Brain microvascular endothelial cell (primary cell): Measurements from ENCODE around the gene CCDC91.
A peak's percentile ranks its signal among the peaks of the same experiment; 100 is the strongest.
"Not testable (repeated sequence)": the region's sequence is repeated elsewhere in the genome, so short reads cannot be mapped to it uniquely, and the experiment has no call there.

Source experiments
- DNase-seq: peaks from one replicate; pipeline ENCODE4 v3.0.0-alpha.2; 2020
- H3K27ac ChIP-seq: fragments of 250-450 bp; sonication (Bioruptor Pico); 2 replicates; pipeline ENCODE4 v1.5.1; 2020; ENCODE audit warnings: mild to moderate bottlenecking, moderate library complexity
- H3K27me3 ChIP-seq: fragments of 250-450 bp; sonication (Bioruptor Pico); replicated peaks from 2 replicates; pipeline ENCODE4 v1.5.1; 2020; ENCODE audit warnings: mild to moderate bottlenecking
- H3K36me3 ChIP-seq: fragments of 250-450 bp; sonication (Bioruptor Pico); replicated peaks from 2 replicates; pipeline ENCODE4 v1.5.1; 2020; ENCODE audit warnings: mild to moderate bottlenecking
- H3K4me3 ChIP-seq: 2 replicates; pipeline ENCODE4 v1.5.1; 2011; ENCODE audit warnings: low read depth, mild to moderate bottlenecking, control low read depth, low read length, moderate library complexity
- CTCF ChIP-seq: IDR thresholded peaks from 2 replicates; pipeline ENCODE4 v1.5.1; 2011; ENCODE audit warnings: low read depth, mild to moderate bottlenecking, moderate library complexity, low read length, control low read depth, inconsistent platforms; ENCODE audit errors: missing control alignments
- in situ Hi-C: cut with HindIII; loops from 2 replicates; pipeline ENCODE4 v1.10.0; 2017; ENCODE audit warnings: low sequenced_read_pairs, low pct_ligation_motif_present

Gene CCDC91

DNA sequence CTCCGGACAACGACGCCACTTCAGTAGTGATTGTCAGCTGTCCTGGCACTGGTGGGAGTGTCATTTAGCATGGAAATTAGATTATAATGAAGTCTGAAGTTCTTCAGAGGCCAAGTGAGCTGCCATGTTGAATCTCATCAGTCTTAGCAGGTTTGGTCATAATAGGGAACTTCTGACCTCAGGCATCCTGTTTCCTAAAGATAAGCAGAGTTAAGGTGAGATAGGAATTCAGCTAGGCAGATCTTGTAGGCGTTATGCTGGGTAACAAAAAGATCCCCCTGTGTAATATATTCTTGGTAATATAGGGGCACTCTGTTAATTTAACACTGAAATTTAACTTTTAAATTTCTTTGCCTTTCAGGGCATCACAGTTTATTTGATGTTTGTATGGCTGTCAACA is 137.5 kb downstream of the CCDC91 start:
- no peaks in the 10 kb centered on the region for H3K27me3 ChIP-seq
- H3K36me3 ChIP-seq, result no peaks in the 10 kb centered on the region
- in situ Hi-C loops, result no loop called here
- no peak overlapping the region for H3K27ac ChIP-seq
- H3K4me3 ChIP-seq, result no peak overlapping the region
- DNase-seq, result no peak
- no peak for TF ChIP-seq CTCF

DNA sequence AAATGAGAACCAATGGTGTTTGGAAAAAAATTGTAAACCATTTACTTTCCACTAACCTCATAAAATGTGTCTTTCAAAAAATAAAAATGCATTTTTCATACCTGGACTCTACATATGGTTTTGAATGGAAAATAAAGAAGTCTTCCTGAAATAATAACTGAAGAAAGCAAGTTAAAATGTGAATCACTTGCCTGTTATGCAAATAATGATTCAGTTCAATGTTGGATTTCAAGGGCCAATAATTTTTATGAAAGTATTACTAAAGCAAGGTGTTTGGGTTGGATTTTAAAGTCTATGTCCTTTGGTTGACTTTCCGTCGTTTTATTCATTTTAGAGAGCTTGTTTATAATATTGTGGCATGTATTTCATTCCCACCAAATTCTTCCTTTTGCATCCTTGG is 138.7 kb downstream of the CCDC91 start:
- DNase-seq, result no peak
- Histone ChIP-seq H3K27me3 (no peaks in the 10 kb centered on the region), H3K27ac (no peak overlapping the region), H3K36me3 (no peaks in the 10 kb centered on the region), H3K4me3 (no peak overlapping the region)
- in situ Hi-C loops, result no loop called here
- no peak for TF ChIP-seq CTCF

- H3K4me3 ChIP-seq, in situ Hi-C loops, H3K27ac ChIP-seq, DNase-seq, H3K27me3 ChIP-seq, H3K36me3 ChIP-seq: not testable (repeated sequence)
Measured at GRCh38 chr12:28329727-28330126, 139.5 kb downstream of the CCDC91 start.

DNA sequence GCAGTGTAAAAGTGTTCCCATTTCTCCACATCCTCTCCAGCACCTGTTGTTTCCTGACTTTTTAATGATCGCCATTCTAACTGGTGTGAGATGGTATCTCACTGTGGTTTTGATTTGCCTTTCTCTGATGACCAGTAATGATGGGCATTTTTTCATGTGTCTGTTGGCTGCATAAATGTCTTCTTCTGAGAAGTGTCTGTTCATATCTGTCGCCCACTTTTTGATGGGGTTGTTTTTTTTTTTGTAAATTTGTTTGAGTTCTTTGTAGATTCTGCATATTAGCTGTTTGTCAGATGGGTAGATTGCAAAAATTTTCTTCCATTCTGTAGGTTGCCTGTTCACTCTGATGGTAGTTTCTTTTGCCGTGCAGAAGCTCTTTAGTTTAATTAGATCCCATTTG is 140.0 kb downstream of the CCDC91 start:
- H3K27me3 ChIP-seq, H3K4me3 ChIP-seq, DNase-seq, in situ Hi-C loops, H3K27ac ChIP-seq, H3K36me3 ChIP-seq: not testable (repeated sequence)

DNA sequence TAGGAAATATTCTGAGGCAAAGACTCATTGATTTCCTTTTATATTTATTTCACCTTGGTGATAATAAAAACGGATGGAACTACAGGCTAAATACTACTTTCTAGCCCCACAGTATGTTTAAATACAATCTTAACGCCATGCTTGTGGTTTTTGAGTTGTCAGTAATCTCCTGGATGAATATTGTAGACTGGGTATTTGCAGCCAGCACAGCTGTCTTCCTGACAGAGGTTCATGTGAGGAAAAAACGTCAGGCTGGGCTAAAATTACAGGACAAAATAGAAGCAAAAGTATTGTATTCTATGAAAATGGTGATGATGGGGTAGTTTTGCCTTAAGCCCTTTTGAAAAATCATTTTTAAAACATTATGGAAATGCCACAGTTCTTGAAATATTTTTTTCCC is 140.9 kb downstream of the CCDC91 start:
- no peak for DNase-seq
- no peak overlapping the region for H3K4me3 ChIP-seq
- no peak for TF ChIP-seq CTCF
- no peaks in the 10 kb centered on the region for H3K36me3 ChIP-seq
- in situ Hi-C loops, result no loop called here
- no peaks in the 10 kb centered on the region for H3K27me3 ChIP-seq
- H3K27ac ChIP-seq, result no peak overlapping the region

DNA sequence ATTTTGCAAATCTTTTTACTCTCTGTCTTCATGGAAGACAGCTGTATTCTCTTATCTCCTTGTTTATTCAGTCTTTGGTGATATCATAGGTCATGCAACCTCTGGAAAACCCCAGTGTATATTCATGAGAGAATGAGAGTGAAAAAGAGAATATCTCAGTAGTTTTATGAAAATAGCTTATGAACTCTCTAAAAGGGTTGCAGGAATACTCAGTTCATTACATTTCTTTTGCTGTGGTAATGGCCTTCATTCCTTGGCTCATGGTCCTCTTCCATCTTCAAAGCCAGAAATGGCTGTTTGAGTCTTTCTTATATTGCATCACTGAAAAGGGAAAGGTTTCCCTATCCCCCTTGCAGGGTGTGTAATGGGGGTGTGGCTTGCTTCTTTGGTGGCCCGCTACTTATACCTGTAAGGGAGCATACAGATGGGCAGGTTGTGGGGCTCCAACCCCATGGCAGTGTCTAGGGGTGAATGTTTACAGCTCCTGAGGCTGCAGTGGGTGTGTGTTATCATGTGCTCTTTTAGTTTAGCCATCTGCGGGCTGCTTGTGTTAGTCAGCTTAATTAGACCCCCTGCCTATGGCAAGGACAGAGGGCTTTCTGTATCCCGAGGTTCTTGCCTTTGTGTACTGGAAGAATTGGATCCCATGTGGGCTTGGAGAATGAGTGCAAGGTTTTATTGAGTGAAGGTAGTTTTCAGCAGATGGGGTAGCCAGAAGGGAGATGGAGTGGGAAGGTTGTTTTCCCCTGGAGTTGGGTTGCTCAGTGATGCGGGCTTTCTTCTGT is 150.2 kb downstream of the CCDC91 start:
- in situ Hi-C loops, result no loop called here
- peak overlapping the region; percentile 65 for H3K27ac ChIP-seq
- DNase-seq, result peak; percentile 52
- TF ChIP-seq CTCF, result no peak
- no peaks in the 10 kb centered on the region for H3K36me3 ChIP-seq
- no peak overlapping the region for H3K4me3 ChIP-seq
- no peaks in the 10 kb centered on the region for H3K27me3 ChIP-seq

GRCh38 chr12:28343713-28344112 is 153.5 kb downstream of the CCDC91 start:
- Histone ChIP-seq H3K36me3 (no peaks in the 10 kb centered on the region), H3K27me3 (no peaks in the 10 kb centered on the region), H3K4me3 (no peak overlapping the region), H3K27ac (no peak overlapping the region)
- in situ Hi-C loops, result no loop called here
- DNase-seq, result no peak
- no peak for TF ChIP-seq CTCF
